Smooth muscle cell (in vitro differentiated cells): Measurements from ENCODE around the gene VPS25. TPM values are rescaled to one million over a fixed set of nuclear protein-coding genes. Genes with fewer than 3 reads are reported as not detected.

ENCODE experiments used
- DNase-seq: peaks from one replicate; lab custom pipeline; 2025; ENCODE audit not compliant: unreplicated experiment; lab: John Stamatoyannopoulos, UW
- H2AFZ ChIP-seq: fragments of 200-600 bp; sonication (generic); 2 replicates; pipeline ENCODE4 v1.6.0; 2016; ENCODE audit warnings: antibody characterized with exemption, low read depth, mild to moderate bottlenecking
- H3F3A ChIP-seq: fragments of 200-600 bp; sonication (generic); 2 replicates; pipeline ENCODE4 v1.6.0; 2017; ENCODE audit warnings: antibody characterized with exemption, low read depth
- H3K27ac ChIP-seq: fragments of 200-600 bp; sonication (generic); 2 replicates; pipeline ENCODE4 v1.5.1; 2016; ENCODE audit warnings: low read depth, mild to moderate bottlenecking
- H3K27me3 ChIP-seq: fragments of 200-600 bp; sonication (generic); 2 replicates; pipeline ENCODE4 v1.6.1; 2016; ENCODE audit warnings: low read depth, mild to moderate bottlenecking
- H3K36me3 ChIP-seq: fragments of 200-600 bp; sonication (generic); 2 replicates; pipeline ENCODE4 v1.5.1; 2016; ENCODE audit warnings: low read depth
- H3K4me1 ChIP-seq: fragments of 200-600 bp; sonication (generic); 2 replicates; pipeline ENCODE4 v1.5.1; 2016; ENCODE audit warnings: low read depth
- H3K4me2 ChIP-seq: fragments of 200-600 bp; sonication (generic); 2 replicates; pipeline ENCODE4 v1.6.0; 2016; ENCODE audit warnings: mild to moderate bottlenecking
- H3K4me3 ChIP-seq: fragments of 200-600 bp; sonication (generic); 2 replicates; pipeline ENCODE4 v1.5.1; 2016; ENCODE audit warnings: mild to moderate bottlenecking
- H3K79me2 ChIP-seq: fragments of 200-600 bp; sonication (generic); 2 replicates; pipeline ENCODE4 v1.6.0; 2016; ENCODE audit warnings: low read depth, mild to moderate bottlenecking
- H3K9ac ChIP-seq: fragments of 200-600 bp; sonication (generic); 2 replicates; pipeline ENCODE4 v1.6.0; 2016; ENCODE audit warnings: low read depth
- H3K9me3 ChIP-seq: fragments of 200-600 bp; sonication (generic); replicated peaks from 2 replicates; pipeline ENCODE4 v1.5.1; 2016; ENCODE audit warnings: low read depth
- H4K20me1 ChIP-seq: fragments of 200-600 bp; sonication (generic); 2 replicates; pipeline ENCODE4 v1.6.0; 2016; ENCODE audit warnings: low read depth
- CTCF ChIP-seq: fragments of 200-600 bp; sonication (generic); IDR thresholded peaks from 2 replicates; pipeline ENCODE4 v1.5.1; 2017; ENCODE audit warnings: borderline replicate concordance, mild to moderate bottlenecking, antibody characterized with exemption; ENCODE audit not compliant: insufficient read depth, poor library complexity, severe bottlenecking
- WGBS: methylation state at CpG from one replicate; pipeline ENCODE4 v1.1.7; 2016; ENCODE audit warnings: low lambda C conversion rate; 5-methylcytosine and 5-hydroxymethylcytosine counted together
- polyA plus RNA-seq: library from polyadenylated mRNA; unstranded; fragments of >200 nt; fragmentation: Nextera tagmentation; extraction: Ambion mirVana; gene quantifications from 2 replicates; pipeline ENCODE4 v1.2.1, GENCODE V29; 2016
- total RNA-seq: library from RNA; depleted of rRNA; stranded (reverse); fragments of >200 nt; gene quantifications from 2 replicates; pipeline ENCODE4 v1.2.3, GENCODE V29; 2014

The VPS25 gene
- total and polyA plus RNA-seq, 2 experiments from 2014 or later: 91.0 to 129 TPM

GRCh38 chr17:42751628-42752027 lies 21.6 kb upstream of the VPS25 start:
- Histone ChIP-seq H2AFZ (no peak overlapping the region), H3K36me3 (no peaks in the 10 kb centered on the region), H3K27ac (no peak overlapping the region), H3K9ac (no peak overlapping the region), H3F3A (no peaks in the 10 kb centered on the region), H3K4me2 (no peak overlapping the region), H3K9me3 (no peaks in the 10 kb centered on the region), H3K79me2 (no peaks in the 10 kb centered on the region), H4K20me1 (no peaks in the 10 kb centered on the region), H3K27me3 (no peaks in the 10 kb centered on the region), H3K4me1 (no peaks in the 10 kb centered on the region), H3K4me3 (no peak overlapping the region)
- WGBS: 80% methylated on average over 7 of the region's 7 CpGs
- no peak for TF ChIP-seq CTCF
- DNase-seq: no peak

GRCh38 chr17:42754782-42755181 lies 18.5 kb upstream of the VPS25 start:
- Histone ChIP-seq H3F3A (no peaks in the 10 kb centered on the region), H4K20me1 (no peaks in the 10 kb centered on the region), H3K36me3 (no peaks in the 10 kb centered on the region), H3K27ac (no peak overlapping the region), H3K79me2 (no peaks in the 10 kb centered on the region), H3K27me3 (no peaks in the 10 kb centered on the region), H3K4me3 (no peak overlapping the region), H3K9ac (no peak overlapping the region), H3K4me1 (no peaks in the 10 kb centered on the region), H2AFZ (no peak overlapping the region), H3K9me3 (no peaks in the 10 kb centered on the region), H3K4me2 (no peak overlapping the region)
- WGBS: 76% methylated on average over 3 of the region's 3 CpGs
- DNase-seq: no peak
- no peak for TF ChIP-seq CTCF

GRCh38 chr17:42759982-42760651 lies 13.1 kb upstream of the VPS25 start:
- DNase-seq: no peak
- Histone ChIP-seq H2AFZ (peak overlapping the region; percentile 85), H3K9me3 (no peaks in the 10 kb centered on the region), H3K27ac (no peak overlapping the region), H3K4me2 (peak overlapping the region; percentile 94), H3F3A (no peaks in the 10 kb centered on the region), H4K20me1 (no peaks in the 10 kb centered on the region), H3K36me3 (no peaks in the 10 kb centered on the region), H3K9ac (no peak overlapping the region), H3K79me2 (no peaks in the 10 kb centered on the region), H3K27me3 (peaks cover 8% of the 10 kb centered on the region), H3K4me3 (peak overlapping the region; percentile 58), H3K4me1 (no peaks in the 10 kb centered on the region)
- TF ChIP-seq CTCF: no peak
- 59% methylated on average over 11 of the region's 11 CpGs for WGBS
